Measurements from ENCODE around the gene PRAF2. TPM values are rescaled to one million over a fixed set of nuclear protein-coding genes. Genes with fewer than 3 reads are reported as not detected.
A peak's percentile ranks its signal among the peaks of the same experiment; 100 is the strongest.

Gene PRAF2
- total RNA-seq: 10 to 100 TPM; 10.8 to 12.4 TPM

DNA sequence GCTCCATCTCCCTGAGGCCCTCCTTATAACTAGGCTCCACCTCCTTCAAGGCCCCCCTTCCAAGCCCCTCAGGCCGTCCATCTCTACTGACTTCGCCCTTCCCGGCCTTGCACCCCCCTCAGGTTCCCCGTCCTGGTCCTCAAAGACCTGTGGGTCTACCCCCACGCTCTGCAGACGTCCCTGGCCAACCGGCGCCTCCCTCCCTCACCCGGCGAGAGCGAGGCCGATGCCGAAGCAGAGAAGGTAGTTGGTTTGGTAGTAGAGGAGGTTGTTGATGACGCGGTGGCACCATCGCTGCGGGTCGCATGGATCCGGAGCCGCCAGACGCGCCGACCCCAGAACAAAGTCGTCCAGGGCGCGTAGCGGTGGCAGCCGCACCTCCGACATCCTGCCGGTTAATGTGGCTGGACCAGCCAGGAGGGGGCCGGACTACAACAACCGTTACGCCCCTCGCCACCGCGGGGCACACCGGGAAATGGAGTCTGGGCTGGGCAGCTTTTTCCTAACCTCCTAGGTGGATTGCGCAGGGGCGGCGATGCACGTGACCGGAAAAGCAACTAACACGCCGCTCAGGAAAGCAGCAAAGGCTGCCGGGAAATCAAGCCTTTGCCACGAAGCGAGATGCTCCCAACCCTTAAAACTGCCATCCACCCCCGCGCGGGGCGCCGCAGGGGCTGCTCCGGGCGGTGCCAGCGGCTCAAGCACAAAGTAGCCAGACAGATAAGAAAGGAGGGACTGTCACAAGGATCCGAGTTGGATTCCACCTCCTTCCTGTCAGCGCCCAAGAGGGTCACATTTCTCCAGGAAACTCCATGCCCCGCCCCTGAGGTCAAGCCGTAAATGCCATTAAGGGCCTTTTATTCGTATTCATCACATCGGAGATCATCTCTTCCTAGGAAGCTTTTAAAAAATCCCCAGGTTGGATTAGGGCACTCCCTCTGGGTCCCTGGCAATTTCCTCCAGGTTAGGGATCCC lies at the start of gene PRAF2:
TSS of gene PRAF2 (minus strand) at position 402 of the 975 bp plus-strand sequence. CDS start at position 387, 15 bp downstream.
- ATAC-seq (peak; percentile 98), DNase-seq (peak; percentile 94)
- H3K4me1 Mint-ChIP-seq (ENCODE audit: low read depth): peaks cover 20% of the 10 kb centered on the region
- H3K4me3 Mint-ChIP-seq: peak within 1 kb of the TSS; percentile 81
- H3K9me3 Mint-ChIP-seq: no peaks in the 10 kb centered on the region
- ChIA-PET POLR2A (no interaction called here), CTCF (no interaction called here)
- H3K27ac Mint-ChIP-seq: peak within 1 kb of the TSS; percentile 83
- TF ChIP-seq, protein P1, sequence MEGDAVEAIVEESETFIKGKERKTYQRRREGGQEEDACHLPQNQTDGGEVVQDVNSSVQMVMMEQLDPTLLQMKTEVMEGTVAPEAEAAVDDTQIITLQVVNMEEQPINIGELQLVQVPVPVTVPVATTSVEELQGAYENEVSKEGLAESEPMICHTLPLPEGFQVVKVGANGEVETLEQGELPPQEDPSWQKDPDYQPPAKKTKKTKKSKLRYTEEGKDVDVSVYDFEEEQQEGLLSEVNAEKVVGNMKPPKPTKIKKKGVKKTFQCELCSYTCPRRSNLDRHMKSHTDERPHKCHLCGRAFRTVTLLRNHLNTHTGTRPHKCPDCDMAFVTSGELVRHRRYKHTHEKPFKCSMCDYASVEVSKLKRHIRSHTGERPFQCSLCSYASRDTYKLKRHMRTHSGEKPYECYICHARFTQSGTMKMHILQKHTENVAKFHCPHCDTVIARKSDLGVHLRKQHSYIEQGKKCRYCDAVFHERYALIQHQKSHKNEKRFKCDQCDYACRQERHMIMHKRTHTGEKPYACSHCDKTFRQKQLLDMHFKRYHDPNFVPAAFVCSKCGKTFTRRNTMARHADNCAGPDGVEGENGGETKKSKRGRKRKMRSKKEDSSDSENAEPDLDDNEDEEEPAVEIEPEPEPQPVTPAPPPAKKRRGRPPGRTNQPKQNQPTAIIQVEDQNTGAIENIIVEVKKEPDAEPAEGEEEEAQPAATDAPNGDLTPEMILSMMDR (IDR thresholded peaks at IDR 0.05): no peak
- no peaks in the 10 kb centered on the region for H3K27me3 Mint-ChIP-seq
- intact Hi-C loops (cut with micrococcal nuclease): no loop called here
- peaks cover 19% of the 10 kb centered on the region for H3K36me3 Mint-ChIP-seq (ENCODE audit: low read depth)

DNA sequence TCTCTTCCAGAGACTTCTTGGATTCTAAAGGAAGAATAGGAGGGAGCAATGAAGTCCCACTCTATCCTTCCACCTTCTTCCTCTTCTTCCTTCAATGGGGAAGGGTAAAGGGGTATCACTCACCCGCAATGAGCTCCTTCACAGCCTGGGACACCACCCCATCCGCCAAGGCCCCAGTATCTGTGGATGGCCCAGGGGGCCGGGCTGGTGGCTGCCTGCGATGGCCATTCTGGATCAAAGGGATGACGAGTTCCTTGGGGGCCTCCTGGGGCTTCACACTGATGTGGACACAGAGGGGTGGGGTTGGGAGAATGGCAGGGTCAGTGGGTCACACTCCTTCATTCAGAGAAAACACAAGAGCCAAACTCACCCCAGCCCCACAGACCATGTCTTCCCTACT lies 48.7 kb upstream of the PRAF2 start:
- TF ChIP-seq, protein P1 (IDR thresholded peaks at IDR 0.05): no peak
- H3K27me3 Mint-ChIP-seq: no peaks in the 10 kb centered on the region
- H3K9me3 Mint-ChIP-seq: no peaks in the 10 kb centered on the region
- ATAC-seq: no peak
- H3K36me3 Mint-ChIP-seq (ENCODE audit: low read depth): peaks cover 21% of the 10 kb centered on the region
- peak overlapping the region; percentile 97 for H3K4me3 Mint-ChIP-seq
- peak overlapping the region; percentile 96 for H3K27ac Mint-ChIP-seq
- intact Hi-C loops (cut with micrococcal nuclease): no loop called here
- ChIA-PET CTCF (interaction anchor here (0.9 kb wide), 1 partner anchor 21 kb away, joined by 3 read pairs; no protein-coding TSS in a partner anchor), POLR2A (interaction anchor here (0.8 to 1.5 kb wide), 3 partner anchors 12 to 37 kb away, joined by 3 to 4 read pairs (median 4); no protein-coding TSS in a partner anchor)
- no peak for DNase-seq
- peaks cover 27% of the 10 kb centered on the region for H3K4me1 Mint-ChIP-seq (ENCODE audit: low read depth)

DNA sequence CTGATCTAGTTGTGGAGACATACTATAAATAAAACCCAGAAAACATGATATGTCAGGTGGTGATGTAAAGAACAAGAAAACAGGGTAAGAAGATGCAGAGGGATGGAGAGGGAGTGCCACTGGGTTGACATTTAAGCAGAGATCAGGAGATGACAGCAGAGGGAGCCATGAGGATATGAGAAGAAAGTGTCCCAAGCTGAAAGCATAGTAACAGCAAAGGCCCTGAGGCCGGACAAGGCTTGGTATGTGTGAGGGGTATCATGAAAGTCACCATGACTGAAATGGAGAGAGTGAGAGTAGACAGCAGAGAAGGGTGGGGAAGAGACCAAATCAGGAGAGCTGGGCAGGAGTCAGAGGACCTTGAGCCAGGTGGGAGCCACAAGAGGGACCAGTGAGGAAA lies 46.3 kb upstream of the PRAF2 start:
- DNase-seq: no peak
- no peak for ATAC-seq
- ChIA-PET CTCF (interaction anchor here (1.6 kb wide), 1 partner anchor 14 kb away, joined by 6 read pairs; no protein-coding TSS in a partner anchor), POLR2A (interaction anchor here (1.2 kb wide), 1 partner anchor 38 kb away, joined by 3 read pairs; no protein-coding TSS in a partner anchor)
- intact Hi-C loops (cut with micrococcal nuclease): no loop called here
- TF ChIP-seq, protein P1 (IDR thresholded peaks at IDR 0.05): no peak
- Mint-ChIP-seq H3K4me1 (ENCODE audit: low read depth) (peaks cover 33% of the 10 kb centered on the region), H3K27ac (peak overlapping the region; percentile 1), H3K9me3 (no peaks in the 10 kb centered on the region), H3K36me3 (ENCODE audit: low read depth) (peaks cover 32% of the 10 kb centered on the region), H3K4me3 (no peak overlapping the region), H3K27me3 (no peaks in the 10 kb centered on the region)

- H3K27me3 Mint-ChIP-seq: no peaks in the 10 kb centered on the region
- ChIA-PET CTCF (no interaction called here), POLR2A (no interaction called here)
- H3K4me1 Mint-ChIP-seq (ENCODE audit: low read depth): peaks cover 24% of the 10 kb centered on the region
- intact Hi-C loops (cut with micrococcal nuclease): no loop called here
- no peak for ATAC-seq
- TF ChIP-seq, protein P1 (IDR thresholded peaks at IDR 0.05): no peak
- H3K4me3 Mint-ChIP-seq: no peak overlapping the region
- no peaks in the 10 kb centered on the region for H3K9me3 Mint-ChIP-seq
- H3K27ac Mint-ChIP-seq: peak overlapping the region; percentile 83
- no peak for DNase-seq
- H3K36me3 Mint-ChIP-seq (ENCODE audit: low read depth): peaks cover 33% of the 10 kb centered on the region
Observed at GRCh38 chrX:49117581-49117980, 43.8 kb upstream of the PRAF2 start.

DNA sequence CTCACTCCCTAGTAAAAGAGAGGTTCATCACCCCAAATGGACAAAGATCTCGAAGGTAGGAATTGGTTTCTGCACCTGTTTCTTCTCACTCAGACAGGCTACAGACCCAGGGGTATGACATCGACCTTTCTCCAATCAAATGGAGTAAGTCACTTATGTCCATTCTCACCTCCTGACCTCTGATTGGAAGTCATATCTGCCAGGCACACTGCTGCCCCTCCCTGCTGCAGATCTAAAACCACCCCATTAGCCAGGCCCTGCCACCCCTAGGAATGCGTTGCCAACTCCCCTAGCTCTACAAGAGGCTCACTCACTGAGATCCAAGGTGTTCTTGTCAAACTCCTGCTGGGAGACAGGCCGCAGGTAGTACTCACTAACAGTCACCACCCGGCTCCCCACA lies 42.9 kb upstream of the PRAF2 start:
- intact Hi-C loops (cut with micrococcal nuclease): no loop called here
- Mint-ChIP-seq H3K4me3 (no peak overlapping the region), H3K4me1 (ENCODE audit: low read depth) (peaks cover 17% of the 10 kb centered on the region), H3K27me3 (no peaks in the 10 kb centered on the region), H3K9me3 (no peaks in the 10 kb centered on the region), H3K36me3 (ENCODE audit: low read depth) (peaks cover 32% of the 10 kb centered on the region), H3K27ac (no peak overlapping the region)
- no peak for DNase-seq
- no peak for ATAC-seq
- ChIA-PET CTCF (interaction anchor here (1.3 kb wide), 1 partner anchor 10 kb away, joined by 3 read pairs; no protein-coding TSS in a partner anchor), POLR2A (no interaction called here)
- TF ChIP-seq, protein P1 (IDR thresholded peaks at IDR 0.05): no peak

Measured in activated CD8-positive, alpha-beta T cell treated with anti-CD3 and anti-CD28 coated beads for 36 hours (primary cell).